Measurements from ENCODE around the gene TTC4. TPM values are rescaled to one million over a fixed set of nuclear protein-coding genes. Genes with fewer than 3 reads are reported as not detected.

Gene TTC4
- polyA plus RNA-seq, 1 donor: 37.4 TPM

- DNase-seq: no peak
Measured at GRCh38 chr1:54701066-54701465, 14.6 kb upstream of the TTC4 start.

- no peak for DNase-seq
Measured at GRCh38 chr1:54701996-54702395, 13.7 kb upstream of the TTC4 start.

GRCh38 chr1:54703471-54703870, 12.2 kb upstream of the TTC4 start:
- no peak for DNase-seq

GRCh38 chr1:54705153-54705552, 10.5 kb upstream of the TTC4 start:
- no peak for DNase-seq

- no peak for DNase-seq
Measured at GRCh38 chr1:54706419-54706818, 9.2 kb upstream of the TTC4 start.

GRCh38 chr1:54708385-54708784, 7.3 kb upstream of the TTC4 start:
- DNase-seq: no peak

GRCh38 chr1:54709547-54710292, 5.9 kb upstream of the TTC4 start:
- no peak for DNase-seq

- no peak for DNase-seq
Measured at GRCh38 chr1:54710434-54710833, 5.2 kb upstream of the TTC4 start.

GRCh38 chr1:54710841-54711240, 4.8 kb upstream of the TTC4 start:
- no peak for DNase-seq

- DNase-seq: no peak
Measured at GRCh38 chr1:54711536-54711935, 4.1 kb upstream of the TTC4 start.

GRCh38 chr1:54714881-54715492, 674 bp upstream of the TTC4 start:
- no peak for DNase-seq

GRCh38 chr1:54716299-54717047, 812 bp downstream of the TTC4 start:
- DNase-seq: no peak

GRCh38 chr1:54721719-54722118, 6.1 kb downstream of the TTC4 start:
- no peak for DNase-seq

- DNase-seq: no peak
Measured at GRCh38 chr1:54723985-54724384, 8.3 kb downstream of the TTC4 start.

- no peak for DNase-seq
Measured at GRCh38 chr1:54724771-54725170, 9.1 kb downstream of the TTC4 start.

GRCh38 chr1:54728027-54728426, 12.4 kb downstream of the TTC4 start:
- no peak for DNase-seq

GRCh38 chr1:54736685-54737084, 21.0 kb downstream of the TTC4 start:
- no peak for DNase-seq

GRCh38 chr1:54738244-54738643, 22.6 kb downstream of the TTC4 start:
- DNase-seq: no peak

GRCh38 chr1:54741531-54741930, 25.9 kb downstream of the TTC4 start:
- no peak for DNase-seq

- no peak for DNase-seq
Measured at GRCh38 chr1:54742282-54742681, 26.6 kb downstream of the TTC4 start.

GRCh38 chr1:54743416-54744226, 28.0 kb downstream of the TTC4 start:
- DNase-seq: no peak

- DNase-seq: no peak
Measured at GRCh38 chr1:54744696-54745095, 29.0 kb downstream of the TTC4 start.

All from left kidney (tissue), 2 donors.